Caco-2 (cell line): Measurements from ENCODE around the gene KIF13A. TPM values are rescaled to one million over a fixed set of nuclear protein-coding genes. Genes with fewer than 3 reads are reported as not detected.
"Not testable (repeated sequence)": the region's sequence is repeated elsewhere in the genome, so short reads cannot be mapped to it uniquely, and the experiment has no call there.

Source experiments
- BruUV-seq: library from RNA; stranded (reverse); fragments of 400-500 nt; replicated peaks from 2 replicates; lab custom pipeline; 2021; lab: Mats Ljungman, UMichigan
- CTCF ChIA-PET: fragments of 300-600 bp; sonication (Branson Sonifier 250); formaldehyde crosslinking; loops from one replicate; lab custom pipeline; 2022; ENCODE audit warnings: antibody characterized with exemption; lab: Charles Lee
- POLR2A ChIA-PET: fragments of 300-600 bp; sonication (Branson Sonifier 250); formaldehyde crosslinking; loops from one replicate; lab custom pipeline; 2022; ENCODE audit warnings: antibody characterized with exemption; lab: Charles Lee
- DNase-seq, 2 experiments: peaks; one replicate each; pipeline versions ENCODE4 v3.0.0 to v3.0.0-alpha.2; 2020 to 2022
- H3K27me3 ChIP-seq: replicated peaks from 2 replicates; pipeline ENCODE4 v1.6.0; 2011; ENCODE audit warnings: low read length; ENCODE audit not compliant: control insufficient read depth, insufficient read depth
- H3K36me3 ChIP-seq: 2 replicates; pipeline ENCODE4 v1.5.1; 2011; ENCODE audit warnings: low read length; ENCODE audit not compliant: control insufficient read depth, insufficient read depth
- H3K4me1 ChIP-seq: fragments of 250-450 bp; sonication (Bioruptor Pico); 2 replicates; pipeline ENCODE4 v1.5.1; 2020; ENCODE audit warnings: mild to moderate bottlenecking
- H3K4me3 ChIP-seq: 2 replicates; pipeline ENCODE4 v1.5.1; 2011; ENCODE audit warnings: low read depth, mild to moderate bottlenecking, control low read depth, low read length
- H3K9me3 ChIP-seq: fragments of 250-450 bp; sonication (Bioruptor Pico); 2 replicates; pipeline ENCODE4 v1.5.1; 2020; ENCODE audit warnings: mild to moderate bottlenecking, moderate library complexity
- H3K27ac Mint-ChIP-seq: one replicate; pipeline ENCODE4 v1.8.0; 2022; ENCODE audit warnings: mixed read lengths; ENCODE audit not compliant: unreplicated experiment
- H3K27me3 Mint-ChIP-seq: one replicate; pipeline ENCODE4 v1.8.0; 2022; ENCODE audit warnings: mixed read lengths; ENCODE audit not compliant: insufficient read depth, unreplicated experiment
- H3K36me3 Mint-ChIP-seq: one replicate; pipeline ENCODE4 v1.8.0; 2022; ENCODE audit warnings: mild to moderate bottlenecking, mixed read lengths; ENCODE audit not compliant: insufficient read depth, unreplicated experiment
- H3K4me1 Mint-ChIP-seq: one replicate; pipeline ENCODE4 v1.8.0; 2022; ENCODE audit warnings: low read depth, mixed read lengths; ENCODE audit not compliant: unreplicated experiment
- H3K4me3 Mint-ChIP-seq: one replicate; pipeline ENCODE4 v1.8.0; 2022; ENCODE audit warnings: mild to moderate bottlenecking, moderate library complexity, mixed read lengths; ENCODE audit not compliant: unreplicated experiment
- H3K9me3 Mint-ChIP-seq: one replicate; pipeline ENCODE4 v1.8.0; 2022; ENCODE audit warnings: mixed read lengths; ENCODE audit not compliant: unreplicated experiment
- CTCF ChIP-seq, 2 experiments: fragments of 200-600 bp in 1 of 2; IDR thresholded peaks; 1 replicate in 1 of 2; 2 replicates in 1 of 2; pipeline versions ENCODE4 v1.5.1 to v1.8.0; 2011 to 2022; ENCODE audit warnings: antibody characterized with exemption in 1 of 2, control low read depth in 1 of 2, inconsistent platforms in 1 of 2, low read depth in 1 of 2, low read length in 1 of 2, mild to moderate bottlenecking in 1 of 2, moderate library complexity in 1 of 2; ENCODE audit not compliant: insufficient read depth in 1 of 2, severe bottlenecking in 1 of 2, unreplicated experiment in 1 of 2
- intact Hi-C: fragments of 100-400 bp; cut with micrococcal nuclease; formaldehyde crosslinking; loops from one replicate; pipeline ENCODE4 v1.10.0; 2022; ENCODE audit not compliant: unreplicated experiment
- total RNA-seq: library from RNA; stranded (reverse); gene quantifications from 2 replicates; pipeline ENCODE4 v1.2.3, GENCODE V29; 2022

KIF13A gene
- total RNA-seq, 1 experiment from 2014 or later = 13.8 TPM

- Mint-ChIP-seq H3K4me1 (peaks cover 7% of the 10 kb centered on the region), H3K9me3 (peaks cover 16% of the 10 kb centered on the region), H3K36me3 (peaks cover 9% of the 10 kb centered on the region), H3K27me3 (no peaks in the 10 kb centered on the region), H3K4me3 (no peak overlapping the region), H3K27ac (no peak overlapping the region)
- POLR2A ChIA-PET = no interaction called here
- CTCF ChIA-PET = no interaction called here
- no peak overlapping the region for H3K4me3 ChIP-seq
- no peak for TF ChIP-seq CTCF (IDR thresholded peaks at IDR 0.05; ENCODE audit: insufficient read depth in 1 of 2, low read depth in 1 of 2, low read length in 1 of 2, severe bottlenecking in 1 of 2, unreplicated experiment in 1 of 2)
- BruUV-seq = no TSS peak
- no peaks in the 10 kb centered on the region for H3K36me3 ChIP-seq
- H3K27me3 ChIP-seq = no peaks in the 10 kb centered on the region
- peak in 1 of 2 experiments; percentile 34 for DNase-seq
- intact Hi-C loops = no loop called here
- H3K4me1 ChIP-seq = no peaks in the 10 kb centered on the region
- peaks cover 6% of the 10 kb centered on the region; the same call in 1 of the 2 replicates for H3K9me3 ChIP-seq
Measured at GRCh38 chr6:17741507-17741906, 245.9 kb downstream of the KIF13A start.

GRCh38 chr6:17740559-17741220 is 246.7 kb downstream of the KIF13A start:
- POLR2A ChIA-PET = no interaction called here
- H3K27ac Mint-ChIP-seq = no peak overlapping the region
- no TSS peak for BruUV-seq
- peaks cover 16% of the 10 kb centered on the region for H3K9me3 Mint-ChIP-seq
- intact Hi-C loops = no loop called here
- H3K4me3 Mint-ChIP-seq = no peak overlapping the region
- CTCF ChIA-PET = no interaction called here
- Histone ChIP-seq H3K4me1 (no peaks in the 10 kb centered on the region), H3K36me3 (no peaks in the 10 kb centered on the region), H3K4me3 (no peak overlapping the region), H3K27me3 (no peaks in the 10 kb centered on the region), H3K9me3 (peaks cover 6% of the 10 kb centered on the region; the same call in 1 of the 2 replicates)
- H3K27me3 Mint-ChIP-seq = no peaks in the 10 kb centered on the region
- no peak for TF ChIP-seq CTCF (IDR thresholded peaks at IDR 0.05; ENCODE audit: insufficient read depth in 1 of 2, low read depth in 1 of 2, low read length in 1 of 2, severe bottlenecking in 1 of 2, unreplicated experiment in 1 of 2)
- no peak for DNase-seq
- H3K4me1 Mint-ChIP-seq = peaks cover 7% of the 10 kb centered on the region
- peaks cover 9% of the 10 kb centered on the region for H3K36me3 Mint-ChIP-seq

DNA sequence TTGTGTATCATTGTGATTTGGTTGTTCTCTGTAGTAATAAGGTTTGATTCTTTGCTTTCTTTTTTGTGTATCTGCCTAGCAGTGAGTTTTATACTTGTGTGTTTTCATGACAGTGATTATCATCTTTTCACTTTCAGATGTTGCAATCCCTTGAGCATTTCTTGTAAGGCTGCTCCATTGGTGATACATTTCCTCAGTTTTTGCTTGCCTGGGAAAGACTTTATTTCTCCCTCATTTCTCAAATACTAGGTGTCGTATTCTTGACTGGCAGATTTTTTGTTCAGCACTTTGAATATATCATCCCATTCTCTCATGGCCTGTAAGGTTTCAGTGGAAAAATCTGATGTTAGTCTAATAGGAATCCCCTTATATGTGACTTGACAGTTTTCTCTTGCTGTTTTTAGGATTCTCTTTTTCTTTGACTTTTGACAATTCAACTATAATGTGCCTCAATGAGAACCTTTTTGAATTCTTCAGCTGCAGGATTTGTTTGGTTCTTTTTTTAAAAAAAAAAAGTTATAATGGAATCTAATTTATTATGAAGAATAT is 249.7 kb downstream of the KIF13A start:
- no peaks in the 10 kb centered on the region for H3K27me3 Mint-ChIP-seq
- Histone ChIP-seq H3K27me3 (no peaks in the 10 kb centered on the region), H3K36me3 (no peaks in the 10 kb centered on the region), H3K4me1 (no peaks in the 10 kb centered on the region), H3K9me3 (peaks cover 6% of the 10 kb centered on the region; the same call in 1 of the 2 replicates), H3K4me3 (no peak overlapping the region)
- no peak overlapping the region for H3K4me3 Mint-ChIP-seq
- intact Hi-C loops = no loop called here
- peaks cover 19% of the 10 kb centered on the region for H3K9me3 Mint-ChIP-seq
- no peak overlapping the region for H3K27ac Mint-ChIP-seq
- POLR2A ChIA-PET = no interaction called here
- no peak for TF ChIP-seq CTCF (IDR thresholded peaks at IDR 0.05; ENCODE audit: insufficient read depth in 1 of 2, low read depth in 1 of 2, low read length in 1 of 2, severe bottlenecking in 1 of 2, unreplicated experiment in 1 of 2)
- no peak for DNase-seq
- CTCF ChIA-PET = no interaction called here
- H3K4me1 Mint-ChIP-seq = no peaks in the 10 kb centered on the region
- peaks cover 9% of the 10 kb centered on the region for H3K36me3 Mint-ChIP-seq
- BruUV-seq = no TSS peak

DNA sequence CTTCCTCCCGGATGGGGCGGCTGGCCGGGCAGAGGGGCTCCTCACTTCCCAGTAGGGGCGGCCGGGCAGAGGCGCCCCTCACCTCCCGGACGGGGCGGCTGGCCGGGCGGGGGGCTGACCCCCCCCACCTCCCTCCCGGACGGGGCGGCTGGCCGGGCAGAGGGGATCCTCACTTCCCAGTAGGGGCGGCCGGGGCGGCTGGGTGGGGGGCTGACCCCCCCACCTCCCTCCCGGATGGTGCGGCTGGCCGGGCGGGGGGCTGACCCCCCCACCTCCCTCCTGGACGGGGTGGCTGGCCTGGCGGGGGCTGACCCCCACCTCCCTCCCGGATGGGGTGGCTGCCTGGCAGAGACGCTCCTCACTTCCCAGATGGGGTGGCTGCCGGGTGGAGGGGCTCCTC is 252.1 kb downstream of the KIF13A start:
- H3K4me1 Mint-ChIP-seq, H3K4me1 ChIP-seq, H3K36me3 Mint-ChIP-seq, H3K36me3 ChIP-seq, H3K4me3 ChIP-seq, H3K27me3 ChIP-seq, intact Hi-C loops, DNase-seq, H3K27me3 Mint-ChIP-seq, H3K27ac Mint-ChIP-seq, BruUV-seq, CTCF ChIA-PET, H3K4me3 Mint-ChIP-seq, POLR2A ChIA-PET, H3K9me3 ChIP-seq: not testable (repeated sequence)
- H3K9me3 Mint-ChIP-seq = peaks cover 26% of the 10 kb centered on the region
